K562 (cell line): Measurements from ENCODE around the gene CCDC178. TPM values are rescaled to one million over a fixed set of nuclear protein-coding genes. Genes with fewer than 3 reads are reported as not detected.

Source experiments
- ATAC-seq: fragments of 200-7000 bp; cut with Tn5 transposase; 3 replicates; pipeline ENCODE4 v1.9.1; 2020; ENCODE audit warnings: moderate library complexity
- BruUV-seq: library from RNA; stranded (reverse); fragments of 400-500 nt; replicated peaks from 2 replicates; lab custom pipeline; 2021; lab: Mats Ljungman, UMichigan
- CTCF ChIA-PET: fragments of 300-600 bp; formaldehyde crosslinking; extraction: SDS; loops from one replicate; lab custom pipeline; 2021; ENCODE audit warnings: low intra/inter-chr PET ratio; lab: Yijun Ruan, JAX
- POLR2A ChIA-PET: fragments of 300-600, 350-650 bp; sonication (Branson Sonifier 250); formaldehyde crosslinking; extraction: SDS; loops from one replicate; lab custom pipeline; 2021; ENCODE audit warnings: antibody characterized with exemption, inconsistent platforms; lab: Yijun Ruan, JAX
- DNase-seq, 4 experiments: peaks; one replicate each; pipeline versions ENCODE4 v3.0.0 to v3.0.0-alpha.2; 2011 to 2018; ENCODE audit warnings: low spot score in 3 of 4, mixed read lengths in 3 of 4; ENCODE audit errors: extremely low read depth in 1 of 4
- FAIRE-seq: peaks from 2 replicates; lab custom pipeline; 2011; peaks lifted over from hg19 to GRCh38; lab: Jason Lieb, UNC
- H2AFZ ChIP-seq: 2 replicates; pipeline ENCODE4 v1.6.0; 2011; ENCODE audit warnings: low read depth, low read length, control low read depth, inconsistent platforms
- H3K27ac ChIP-seq: fragments of 200-600 bp; 3 replicates; pipeline ENCODE4 v1.8.0; 2011; ENCODE audit warnings: low read depth, mild to moderate bottlenecking, control low read depth, inconsistent platforms, low read length, moderate library complexity, mixed read lengths; ENCODE audit errors: extremely low read depth
- H3K27me3 ChIP-seq, 2 experiments: fragments of 300-600 bp in 1 of 2; 2 replicates in 1 of 2; 3 replicates in 1 of 2; pipeline versions ENCODE4 v1.6.0 to v1.8.0; 2011; ENCODE audit warnings: inconsistent platforms in 2 of 2, low read length in 2 of 2, mild to moderate bottlenecking in 1 of 2, mixed read lengths in 1 of 2, moderate library complexity in 1 of 2; ENCODE audit not compliant: control insufficient read depth in 2 of 2, insufficient read depth in 2 of 2
- H3K36me3 ChIP-seq: fragments of 300-600 bp; 3 replicates; pipeline ENCODE4 v1.8.0; 2011; ENCODE audit warnings: mild to moderate bottlenecking, low read length, inconsistent platforms; ENCODE audit not compliant: control insufficient read depth, insufficient read depth
- H3K4me1 ChIP-seq, 2 experiments: fragments of 200-600 bp in 1 of 2; replicated peaks in 1 of 2; 2 replicates in 1 of 2; 3 replicates in 1 of 2; pipeline versions ENCODE4 v1.5.1 to v1.8.0; 2011; ENCODE audit warnings: inconsistent platforms in 2 of 2, low read length in 2 of 2, mild to moderate bottlenecking in 1 of 2, mixed read lengths in 1 of 2, moderate library complexity in 1 of 2; ENCODE audit not compliant: control insufficient read depth in 2 of 2, insufficient read depth in 2 of 2
- H3K4me2 ChIP-seq: 2 replicates; pipeline ENCODE4 v1.6.1; 2011; ENCODE audit warnings: low read length, control low read depth, inconsistent platforms, mixed read lengths; ENCODE audit not compliant: insufficient read depth
- H3K4me3 ChIP-seq: fragments of 200-600 bp; sonication (generic), shearing (Covaris generic); 2 replicates; pipeline ENCODE4 v1.5.1; 2016; ENCODE audit warnings: control low read depth, inconsistent platforms
- H3K79me2 ChIP-seq: fragments of 200-600 bp; 3 replicates; pipeline ENCODE4 v1.8.0; 2011; ENCODE audit warnings: low read length, inconsistent platforms; ENCODE audit not compliant: control insufficient read depth, insufficient read depth
- H3K9ac ChIP-seq, 2 experiments: 2 replicates each; pipeline versions ENCODE4 v1.6.0 to v1.6.1; 2011; ENCODE audit warnings: low read depth in 2 of 2, low read length in 2 of 2, control low read depth in 1 of 2, inconsistent platforms in 1 of 2, mild to moderate bottlenecking in 1 of 2, mixed read lengths in 1 of 2; ENCODE audit not compliant: insufficient read depth in 1 of 2
- H3K9me1 ChIP-seq: one replicate; pipeline ENCODE4 v1.6.0; 2011; ENCODE audit warnings: inconsistent platforms, mild to moderate bottlenecking, low read length, moderate library complexity; ENCODE audit not compliant: control insufficient read depth, insufficient read depth
- H3K9me3 ChIP-seq: replicated peaks from 2 replicates; pipeline ENCODE4 v1.5.1; 2011; ENCODE audit warnings: low read depth, low read length, inconsistent platforms; ENCODE audit not compliant: control insufficient read depth, insufficient read depth
- H4K20me1 ChIP-seq: replicated peaks from 2 replicates; pipeline ENCODE4 v1.6.1; 2011; ENCODE audit warnings: low read length, inconsistent platforms, mixed read lengths; ENCODE audit not compliant: control insufficient read depth, insufficient read depth
- DMBX1 ChIP-seq: fragments of 250-450 bp; sonication (Bioruptor Pico); IDR thresholded peaks from 2 replicates; pipeline ENCODE4 v1.8.0; 2022; ENCODE audit warnings: inconsistent platforms, mild to moderate bottlenecking, moderate library complexity, borderline replicate concordance
- ELF4 ChIP-seq: fragments of 450-650 bp; formaldehyde crosslinking; IDR thresholded peaks from 2 replicates; pipeline ENCODE4 v1.4.0; 2022; ENCODE audit warnings: missing genetic modification characterization
- GTF2F1 ChIP-seq: IDR thresholded peaks from 2 replicates; pipeline ENCODE4 v1.6.1; 2011; ENCODE audit warnings: low read depth, low read length, improper control_type of control experiment
- IFI16 ChIP-seq: fragments of 250-450 bp; sonication (Bioruptor Pico); IDR thresholded peaks from 2 replicates; pipeline ENCODE4 v2.1.2; 2022; ENCODE audit warnings: mild to moderate bottlenecking, inconsistent platforms
- RB1 ChIP-seq: fragments of 450-650 bp; IDR thresholded peaks from 2 replicates; pipeline ENCODE4 v1.6.1; 2017; ENCODE audit warnings: low read depth, mild to moderate bottlenecking
- THRAP3 ChIP-seq: fragments of 450-650 bp; IDR thresholded peaks from 2 replicates; pipeline ENCODE4 v1.6.1; 2016; ENCODE audit warnings: mild to moderate bottlenecking, inconsistent platforms, borderline replicate concordance
- XRCC3 ChIP-seq: fragments of 450-650 bp; IDR thresholded peaks from 2 replicates; pipeline ENCODE4 v1.6.1; 2017; ENCODE audit warnings: mild to moderate bottlenecking, moderate library complexity
- WGBS: fragments of 100-300 bp; shearing (Covaris generic); methylation state at CpG from one replicate; pipeline ENCODE4 v1.1.6; 2016; ENCODE audit warnings: low coverage, mixed read lengths; ENCODE audit not compliant: insufficient coverage; ENCODE audit errors: missing lambda C conversion rate; 5-methylcytosine and 5-hydroxymethylcytosine counted together
- in situ Hi-C: fragments of 300-500 bp; cut with MboI; formaldehyde crosslinking; loops from 4 replicates; pipeline ENCODE4 v1.15.0; 2018; ENCODE audit warnings: inconsistent platforms, mixed read lengths
- intact Hi-C: fragments of 100-400 bp; cut with micrococcal nuclease; formaldehyde crosslinking; loops from 2 replicates; pipeline ENCODE4 v1.14.2; 2022
- polyA plus RNA-seq, 8 experiments: library from polyadenylated mRNA; depleted of rRNA in 4 of 8; stranded (reverse) in 5 of 8; unstranded in 3 of 8; fragments of >200 nt; fragmentation: Nextera tagmentation in 2 of 8; fragmentation: Illumina TruSeq in 1 of 8; extraction: Ambion mirVana in 2 of 8; extraction: Trizol in 1 of 8; gene quantifications; 2 replicates each; pipeline versions ENCODE4 v1.2.1 to v1.2.3, GENCODE V29; 2011 to 2014; ENCODE audit warnings: inconsistent platforms in 1 of 8, missing spikeins in 1 of 8
- total RNA-seq, 7 experiments: library from RNA; depleted of rRNA in 6 of 7; stranded (reverse); fragments of >200 nt in 6 of 7; fragmentation: Illumina TruSeq in 2 of 7; extraction: Trizol in 2 of 7; gene quantifications; 2 replicates each; pipeline versions ENCODE4 v1.2.1 to v1.2.3, GENCODE V29; 2011 to 2021; ENCODE audit warnings: low replicate concordance in 1 of 7
- TF ChIP-seq, protein P1 (sequence below): fragments of 450-650 bp; formaldehyde crosslinking; IDR thresholded peaks from 2 replicates; pipeline ENCODE4 v1.4.0; 2020; ENCODE audit warnings: mild to moderate bottlenecking, moderate library complexity
- TF ChIP-seq, protein P2 (sequence below): fragments of 250-450 bp; sonication (Bioruptor Pico); IDR thresholded peaks from 2 replicates; pipeline ENCODE4 v1.8.0; 2022; ENCODE audit warnings: moderate library complexity, mild to moderate bottlenecking, inconsistent platforms
- TF ChIP-seq, protein P3 (sequence below): IDR thresholded peaks from 2 replicates; pipeline ENCODE4 v1.6.1; 2011; ENCODE audit not compliant: insufficient read length; ENCODE audit errors: extremely low read depth

Gene CCDC178
- total and polyA plus RNA-seq, 9 of the 15 experiments (the other 6 are each of a cell fraction or from before 2014, with no cell fraction given), result 0.12 to 0.47 (median 0.15) TPM; not detected in 6

DNA sequence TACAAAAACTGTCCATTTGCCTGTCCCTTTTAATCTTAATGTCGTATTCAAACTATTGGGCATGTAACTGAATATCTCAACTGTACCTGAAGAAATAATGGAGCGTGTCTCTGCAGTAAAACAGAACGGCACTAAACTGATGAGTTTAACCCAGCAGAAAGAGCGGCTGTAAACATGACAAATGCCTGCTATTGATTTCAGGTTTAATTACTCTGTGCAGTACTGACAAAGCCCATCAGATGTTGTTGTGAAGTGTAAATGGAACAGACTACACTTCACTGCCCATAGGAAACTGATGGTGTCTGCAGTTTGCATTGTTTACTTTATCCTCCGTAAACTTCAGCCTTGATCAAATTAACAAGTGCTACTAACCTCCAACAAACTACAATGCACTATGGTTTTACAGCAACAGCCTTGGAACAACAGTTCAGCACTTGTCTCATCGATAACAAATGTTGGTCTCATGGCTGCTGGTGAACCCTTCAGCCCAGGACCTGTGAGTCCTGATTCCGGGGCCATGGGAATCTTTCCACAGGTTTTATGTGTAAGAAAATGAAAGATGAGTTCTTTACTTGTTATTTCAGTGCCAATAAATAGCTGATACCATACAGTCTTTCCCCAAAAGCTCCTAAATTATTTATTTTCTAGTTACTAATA, 316.5 kb downstream of the CCDC178 start:
- ChIA-PET CTCF (no interaction called here), POLR2A (interaction anchor here (0.7 kb wide), 1 partner anchor 472 kb away, joined by 4 read pairs; no protein-coding TSS in a partner anchor)
- H4K20me1 ChIP-seq, result no peaks in the 10 kb centered on the region
- H3K9me3 ChIP-seq, result no peaks in the 10 kb centered on the region; the same call in 1 of the 2 replicates
- H3K9me1 ChIP-seq, result no peaks in the 10 kb centered on the region
- intact Hi-C loops, result no loop called here
- ATAC-seq, result no peak
- H2AFZ ChIP-seq, result no peak overlapping the region
- no peaks in the 10 kb centered on the region for H3K36me3 ChIP-seq
- BruUV-seq, result no TSS peak
- TF ChIP-seq ELF4 (CRISPR knock-in tag) (no peak), THRAP3 (no peak), XRCC3 (no peak), IFI16 (no peak), GTF2F1 (no peak), DMBX1 (CRISPR knock-in tag) (no peak), RB1 (no peak)
- TF ChIP-seq, protein P1, sequence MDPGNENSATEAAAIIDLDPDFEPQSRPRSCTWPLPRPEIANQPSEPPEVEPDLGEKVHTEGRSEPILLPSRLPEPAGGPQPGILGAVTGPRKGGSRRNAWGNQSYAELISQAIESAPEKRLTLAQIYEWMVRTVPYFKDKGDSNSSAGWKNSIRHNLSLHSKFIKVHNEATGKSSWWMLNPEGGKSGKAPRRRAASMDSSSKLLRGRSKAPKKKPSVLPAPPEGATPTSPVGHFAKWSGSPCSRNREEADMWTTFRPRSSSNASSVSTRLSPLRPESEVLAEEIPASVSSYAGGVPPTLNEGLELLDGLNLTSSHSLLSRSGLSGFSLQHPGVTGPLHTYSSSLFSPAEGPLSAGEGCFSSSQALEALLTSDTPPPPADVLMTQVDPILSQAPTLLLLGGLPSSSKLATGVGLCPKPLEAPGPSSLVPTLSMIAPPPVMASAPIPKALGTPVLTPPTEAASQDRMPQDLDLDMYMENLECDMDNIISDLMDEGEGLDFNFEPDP (CRISPR knock-in tag), result no peak
- TF ChIP-seq, protein P2, sequence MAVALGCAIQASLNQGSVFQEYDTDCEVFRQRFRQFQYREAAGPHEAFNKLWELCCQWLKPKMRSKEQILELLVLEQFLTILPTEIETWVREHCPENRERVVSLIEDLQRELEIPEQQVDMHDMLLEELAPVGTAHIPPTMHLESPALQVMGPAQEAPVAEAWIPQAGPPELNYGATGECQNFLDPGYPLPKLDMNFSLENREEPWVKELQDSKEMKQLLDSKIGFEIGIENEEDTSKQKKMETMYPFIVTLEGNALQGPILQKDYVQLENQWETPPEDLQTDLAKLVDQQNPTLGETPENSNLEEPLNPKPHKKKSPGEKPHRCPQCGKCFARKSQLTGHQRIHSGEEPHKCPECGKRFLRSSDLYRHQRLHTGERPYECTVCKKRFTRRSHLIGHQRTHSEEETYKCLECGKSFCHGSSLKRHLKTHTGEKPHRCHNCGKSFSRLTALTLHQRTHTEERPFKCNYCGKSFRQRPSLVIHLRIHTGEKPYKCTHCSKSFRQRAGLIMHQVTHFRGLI (CRISPR knock-in tag), result no peak
- TF ChIP-seq, protein P3, sequence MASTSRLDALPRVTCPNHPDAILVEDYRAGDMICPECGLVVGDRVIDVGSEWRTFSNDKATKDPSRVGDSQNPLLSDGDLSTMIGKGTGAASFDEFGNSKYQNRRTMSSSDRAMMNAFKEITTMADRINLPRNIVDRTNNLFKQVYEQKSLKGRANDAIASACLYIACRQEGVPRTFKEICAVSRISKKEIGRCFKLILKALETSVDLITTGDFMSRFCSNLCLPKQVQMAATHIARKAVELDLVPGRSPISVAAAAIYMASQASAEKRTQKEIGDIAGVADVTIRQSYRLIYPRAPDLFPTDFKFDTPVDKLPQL, result no peak
- H3K27me3 ChIP-seq, result no peaks in the 10 kb centered on the region
- no peak overlapping the region for H3K4me2 ChIP-seq
- in situ Hi-C loops, result no loop called here
- FAIRE-seq, result no peak
- H3K9ac ChIP-seq, result no peak overlapping the region
- H3K4me1 ChIP-seq, result no peaks in the 10 kb centered on the region
- H3K27ac ChIP-seq, result no peak overlapping the region
- no peaks in the 10 kb centered on the region for H3K79me2 ChIP-seq
- no peak overlapping the region for H3K4me3 ChIP-seq
- DNase-seq, result no peak
- WGBS, result 0% methylated on average over 7 of the region's 7 CpGs
